Endometrium (tissue), 2 donors: Measurements from ENCODE around the gene SELENOI.

ENCODE experiments used
- FAIRE-seq: peaks from 2 replicates; lab custom pipeline; 2012; peaks lifted over from hg19 to GRCh38; lab: Jason Lieb, UNC
- donor health status: control.
- donor health status: control.

Gene SELENOI

DNA sequence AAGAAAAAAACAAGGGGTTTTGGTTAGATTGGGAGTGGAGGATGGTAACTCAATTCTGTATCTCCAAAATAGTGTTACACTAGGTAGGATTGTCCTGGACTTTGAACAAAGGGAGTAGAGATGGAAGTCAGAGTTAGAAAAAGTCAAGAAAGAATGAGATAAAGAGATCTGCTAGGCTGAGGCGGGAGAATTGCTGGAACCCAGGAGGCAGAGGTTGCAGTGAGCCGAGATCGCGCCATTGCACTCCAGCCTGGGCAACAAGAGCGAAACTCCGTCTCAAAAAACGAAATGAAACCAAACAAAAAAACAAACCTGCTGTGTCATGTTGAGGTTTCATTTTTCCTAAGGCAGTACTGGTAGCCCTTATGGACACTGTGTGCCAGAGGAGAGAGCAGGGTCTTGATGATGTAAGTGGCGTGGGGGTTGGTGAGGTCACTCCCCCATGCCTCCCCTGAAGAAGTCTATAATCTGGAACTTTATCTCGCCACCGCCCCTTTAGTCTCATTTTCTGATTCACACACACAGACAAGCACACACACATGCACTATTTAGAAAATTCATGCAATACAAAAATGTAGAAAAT lies 66.2 kb downstream of the SELENOI start:
- no peak for FAIRE-seq

- no peak for FAIRE-seq
Measured at GRCh38 chr2:26414311-26414710, 68.4 kb downstream of the SELENOI start.

GRCh38 chr2:26421961-26422360 lies 76.0 kb downstream of the SELENOI start:
- FAIRE-seq: no peak

DNA sequence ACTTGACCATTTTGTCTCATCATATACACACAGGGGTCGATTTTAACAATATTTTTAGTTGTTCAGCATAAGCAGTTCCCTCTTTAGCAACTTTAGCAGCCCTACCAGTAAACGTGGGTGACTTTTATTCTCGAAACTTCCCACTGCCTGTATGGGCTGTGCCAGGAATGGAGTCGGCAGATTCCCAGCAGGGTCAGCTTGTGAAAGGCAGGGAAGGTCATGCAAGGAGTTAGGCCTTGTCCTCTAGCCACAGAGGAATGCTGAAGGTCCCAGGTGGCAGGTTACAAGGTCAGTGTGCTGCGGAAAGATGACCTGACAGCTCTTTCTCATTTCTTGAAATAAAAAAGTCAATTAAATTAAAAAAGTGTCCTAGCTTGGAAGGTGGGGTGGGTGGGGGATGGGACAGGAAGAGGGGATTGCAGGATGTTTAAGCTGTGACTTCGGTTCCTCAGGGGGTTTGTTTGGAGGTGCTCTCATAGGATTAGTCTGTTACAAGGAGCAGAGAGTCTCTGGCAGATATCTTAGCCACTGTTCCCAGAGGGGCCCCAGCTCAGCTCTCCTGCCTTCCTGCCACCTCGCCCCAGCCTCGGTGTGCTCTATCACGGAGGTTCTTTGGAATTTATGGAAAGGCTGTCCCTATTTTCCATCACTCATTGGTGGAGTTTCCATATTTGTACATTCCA lies 77.1 kb downstream of the SELENOI start:
- no peak for FAIRE-seq

- no peak for FAIRE-seq
Measured at GRCh38 chr2:26423750-26424149, 77.8 kb downstream of the SELENOI start.

DNA sequence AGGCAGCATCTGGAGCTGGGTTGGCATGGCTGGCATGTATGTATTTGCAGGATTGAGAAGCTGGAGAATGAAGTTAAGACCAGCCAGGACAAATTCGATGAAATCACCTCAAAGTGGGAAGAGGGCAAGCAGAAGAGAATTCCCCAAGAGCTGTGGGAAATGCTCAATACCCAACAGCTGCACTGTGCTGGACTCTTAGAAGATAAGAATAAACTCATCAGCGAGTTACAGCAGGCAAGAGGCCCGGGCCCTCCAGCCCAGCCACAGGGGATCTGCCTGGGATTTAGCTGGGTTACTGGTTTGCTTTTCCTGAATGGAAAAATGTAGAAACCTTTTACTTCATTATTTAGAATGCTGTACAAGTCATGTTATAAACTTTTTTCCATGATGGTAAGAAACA lies 78.3 kb downstream of the SELENOI start:
- no peak for FAIRE-seq

GRCh38 chr2:26428846-26429245 lies 82.9 kb downstream of the SELENOI start:
- FAIRE-seq: no peak

DNA sequence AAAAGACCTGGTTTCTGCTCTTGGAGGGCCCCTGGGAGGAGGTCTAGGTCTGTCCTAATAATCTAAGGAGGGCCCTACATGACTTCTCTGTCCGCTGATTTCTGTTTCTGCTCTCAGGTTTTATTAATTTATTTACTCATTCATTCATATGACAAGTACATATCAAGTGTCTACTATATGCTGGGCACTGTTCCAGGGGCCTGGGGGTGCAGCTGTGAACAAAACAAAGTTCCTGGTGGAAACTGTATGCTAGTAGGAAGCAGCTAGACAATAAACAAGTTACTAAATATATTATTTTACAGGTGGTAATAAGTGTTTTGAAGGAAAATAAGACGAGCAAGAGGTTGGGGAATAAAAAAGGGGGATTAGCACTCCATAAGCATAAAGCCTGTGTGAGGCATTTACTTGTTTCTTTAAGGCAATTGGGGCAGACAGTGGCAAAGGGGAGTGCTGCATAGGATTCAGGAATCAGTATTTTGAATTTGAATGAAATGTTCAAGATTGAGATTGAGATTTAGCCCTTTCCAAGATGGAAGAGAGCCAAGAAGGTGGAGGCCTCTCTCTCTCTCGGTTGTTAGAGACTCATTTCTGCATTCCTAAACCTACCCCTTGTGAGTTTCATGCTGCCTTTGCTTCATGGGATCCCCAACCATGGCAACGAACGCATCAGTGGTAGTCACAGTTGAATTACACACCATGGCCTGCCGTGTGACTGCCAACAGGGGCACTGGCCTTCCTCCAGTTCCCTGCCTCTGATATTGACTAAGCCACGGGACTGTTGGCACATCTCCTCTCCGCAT lies 84.0 kb downstream of the SELENOI start:
- no peak for FAIRE-seq

DNA sequence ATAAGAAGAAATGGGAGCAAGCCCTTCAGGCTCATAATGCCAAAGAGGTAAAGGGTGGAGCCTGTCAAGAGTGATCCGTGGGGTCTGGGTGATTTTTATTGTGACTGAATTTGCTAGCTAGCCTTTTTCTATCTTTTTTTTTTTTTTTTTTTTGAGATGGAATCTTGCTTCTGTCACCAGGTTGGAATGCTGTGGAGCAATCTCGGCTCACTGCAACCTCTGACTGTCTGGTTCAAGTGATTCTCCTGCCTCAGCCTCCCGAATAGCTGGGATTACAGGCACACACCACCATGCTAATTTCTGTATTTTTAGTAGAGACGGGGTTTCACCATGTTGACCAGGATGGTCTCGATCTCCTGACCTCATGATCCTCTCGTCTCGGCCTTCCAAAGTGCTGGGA lies 84.9 kb downstream of the SELENOI start:
- no peak for FAIRE-seq

DNA sequence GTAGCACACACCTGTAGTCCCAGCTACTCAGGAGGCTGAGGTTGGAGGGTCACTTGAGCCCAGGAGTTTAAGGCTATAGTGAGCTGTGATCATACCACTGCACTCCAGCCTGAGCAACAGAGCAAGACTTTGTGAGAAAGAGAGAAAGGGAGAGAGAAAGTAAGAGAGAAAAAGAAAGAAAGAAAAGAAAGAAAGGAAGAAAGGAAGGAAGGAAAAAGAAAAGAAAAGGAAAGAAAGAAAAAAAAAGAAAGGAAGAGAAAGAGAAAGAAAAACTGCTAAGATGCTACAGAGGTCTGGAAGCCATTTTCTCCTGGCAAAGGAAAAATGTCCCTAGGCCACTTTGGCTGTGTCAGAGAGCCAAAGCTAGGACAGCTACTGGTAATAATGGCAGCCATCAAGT lies 86.4 kb downstream of the SELENOI start:
- no peak for FAIRE-seq

DNA sequence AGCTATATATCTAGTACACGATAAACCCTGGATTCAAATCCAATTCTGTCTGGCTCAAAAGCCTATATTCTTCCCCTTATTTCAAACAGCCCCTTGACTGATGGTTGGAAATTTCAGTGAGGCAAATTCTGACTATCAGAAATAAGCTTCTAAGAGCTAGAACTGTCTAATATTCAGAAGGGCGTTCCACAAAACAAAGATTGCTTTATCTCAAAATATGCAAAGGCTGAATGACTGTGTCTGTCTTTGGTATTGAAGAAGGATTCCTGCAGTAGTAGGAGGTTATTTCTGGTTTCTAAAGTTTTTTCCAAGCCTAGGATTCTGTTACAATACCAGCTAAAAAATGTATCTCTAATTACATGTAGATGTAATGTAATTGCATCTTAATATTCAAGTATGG lies 86.9 kb downstream of the SELENOI start:
- FAIRE-seq: no peak

DNA sequence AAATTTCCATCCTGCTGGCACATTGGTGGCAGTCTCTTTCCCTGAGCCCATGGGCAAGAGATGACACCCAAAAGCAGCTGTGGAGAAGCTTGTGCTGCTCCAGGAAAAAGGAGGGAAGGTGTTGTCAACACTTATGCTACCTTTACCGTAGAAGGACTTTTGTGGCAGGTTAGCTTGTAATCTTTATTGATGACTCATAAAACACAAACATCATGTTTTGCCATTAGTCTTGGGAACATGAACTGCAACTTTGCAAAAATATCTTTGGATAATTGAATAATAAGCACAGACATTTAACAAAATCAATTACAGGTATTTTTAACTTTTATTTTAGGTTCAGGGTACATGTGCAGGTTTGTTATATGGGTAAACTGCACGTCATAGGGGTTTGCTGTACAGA lies 89.2 kb downstream of the SELENOI start:
- FAIRE-seq: no peak

- FAIRE-seq: no peak
Measured at GRCh38 chr2:26438526-26438925, 92.6 kb downstream of the SELENOI start.

DNA sequence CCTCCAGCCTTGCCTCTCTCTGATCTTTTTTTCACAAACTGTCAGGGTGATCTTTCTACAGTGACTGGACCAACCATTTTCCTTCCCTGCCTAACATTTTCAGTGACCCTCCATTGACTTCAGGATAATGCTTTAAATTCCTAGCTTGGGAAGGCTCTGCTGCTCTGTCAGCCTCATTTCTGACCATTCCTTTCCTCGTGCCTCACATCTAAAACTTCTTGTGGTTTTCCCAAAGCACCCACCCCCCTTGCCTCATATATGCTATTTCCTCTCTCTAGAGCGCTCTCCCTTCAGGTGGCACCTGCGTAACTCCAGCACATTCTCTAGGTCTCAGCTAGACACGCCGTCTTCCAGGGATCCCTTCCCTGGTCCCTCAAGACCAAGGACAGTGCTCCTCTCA lies 93.0 kb downstream of the SELENOI start:
- no peak for FAIRE-seq

DNA sequence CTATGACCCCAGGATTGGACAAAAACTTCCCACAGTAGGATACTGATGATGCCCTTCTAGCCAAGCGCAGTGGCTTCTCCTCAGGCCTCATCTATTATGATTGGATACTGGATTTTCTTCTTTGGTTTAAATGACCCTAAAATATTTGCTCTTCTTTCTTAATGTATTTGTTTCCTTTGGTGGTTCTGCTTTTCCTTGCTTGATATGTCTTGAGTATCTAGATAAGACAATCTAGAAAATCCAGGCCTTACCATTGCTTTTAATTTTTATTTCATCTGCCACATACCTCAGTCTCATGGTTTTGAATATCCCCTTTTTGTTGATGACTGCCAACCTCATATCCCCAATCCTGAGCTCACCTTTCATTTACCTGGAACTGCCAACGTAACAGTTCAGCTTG lies 96.4 kb downstream of the SELENOI start:
- FAIRE-seq: no peak

DNA sequence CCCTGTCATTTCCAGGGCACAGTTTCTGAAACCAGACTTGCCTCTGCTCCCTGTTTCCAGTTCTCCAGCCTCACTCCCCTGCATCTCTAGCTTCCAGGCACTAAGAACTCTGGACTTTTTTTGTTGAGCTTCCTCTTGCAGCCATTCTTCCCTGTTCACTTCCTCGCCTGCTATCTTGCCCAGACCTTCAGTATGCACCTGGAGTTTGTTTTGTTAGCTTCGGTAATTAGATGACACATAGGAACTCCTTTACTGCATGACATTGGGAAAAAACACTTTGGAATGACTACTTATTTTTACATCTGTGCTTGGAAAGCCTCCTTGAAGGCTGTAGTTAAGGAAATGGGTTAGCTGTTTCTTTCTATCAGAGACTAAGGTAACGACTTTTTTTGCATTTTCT lies 96.8 kb downstream of the SELENOI start:
- no peak for FAIRE-seq

- FAIRE-seq: no peak
Measured at GRCh38 chr2:26444236-26444635, 98.3 kb downstream of the SELENOI start.
